Stimulated activated CD8-positive, alpha-beta memory T cell treated with anti-CD3 and anti-CD28 coated beads, Interleukin-7, amount 100 ng/mL, for 24 hours (primary cell): ENCODE data around the gene PRKD2.

Experiments
- DNase-seq: peaks from one replicate; pipeline ENCODE4 v3.0.0-alpha.2; 2020; ENCODE audit warnings: low read depth

PRKD2 gene

GRCh38 chr19:46704379-46705076 lies 12.4 kb downstream of the PRKD2 start:
- DNase-seq, result peak; percentile 88

GRCh38 chr19:46700704-46701103 lies 16.2 kb downstream of the PRKD2 start:
- no peak for DNase-seq

GRCh38 chr19:46698395-46699321 lies 18.3 kb downstream of the PRKD2 start:
- DNase-seq, result no peak

- no peak for DNase-seq
Observed at GRCh38 chr19:46697204-46697960, 19.5 kb downstream of the PRKD2 start.

- no peak for DNase-seq
Observed at GRCh38 chr19:46696866-46697203, 20.1 kb downstream of the PRKD2 start.

GRCh38 chr19:46696052-46696451 lies 20.9 kb downstream of the PRKD2 start:
- no peak for DNase-seq

GRCh38 chr19:46693760-46694159 lies 23.2 kb downstream of the PRKD2 start:
- no peak for DNase-seq

GRCh38 chr19:46692918-46693722 lies 23.8 kb downstream of the PRKD2 start:
- no peak for DNase-seq

GRCh38 chr19:46691948-46692347 lies 25.0 kb downstream of the PRKD2 start:
- no peak for DNase-seq

- DNase-seq, result no peak
Observed at GRCh38 chr19:46691104-46691503, 25.8 kb downstream of the PRKD2 start.

GRCh38 chr19:46689358-46689757 lies 27.6 kb downstream of the PRKD2 start:
- DNase-seq, result no peak

- no peak for DNase-seq
Observed at GRCh38 chr19:46687438-46688145, 29.3 kb downstream of the PRKD2 start.

GRCh38 chr19:46685189-46685588 lies 31.7 kb downstream of the PRKD2 start:
- DNase-seq, result no peak

GRCh38 chr19:46678110-46678732 lies 38.7 kb downstream of the PRKD2 start:
- DNase-seq, result peak; percentile 31

GRCh38 chr19:46674416-46675178 lies 42.3 kb downstream of the PRKD2 start:
- DNase-seq, result no peak

GRCh38 chr19:46670813-46671212 lies 46.1 kb downstream of the PRKD2 start:
- no peak for DNase-seq

GRCh38 chr19:46668662-46669061 lies 48.3 kb downstream of the PRKD2 start:
- no peak for DNase-seq

- DNase-seq, result no peak
Observed at GRCh38 chr19:46665072-46665471, 51.8 kb downstream of the PRKD2 start.

GRCh38 chr19:46661735-46662592 lies 55.0 kb downstream of the PRKD2 start:
- peak; percentile 33 for DNase-seq
